ENCODE measurements around the gene GRB14.

Gene GRB14

GRCh38 chr2:164655336-164655735, 34.1 kb upstream of the GRB14 start:
- Histone ChIP-seq H3K4me3 (replicated peaks; ENCODE audit: insufficient read depth, low read length) (no peak overlapping the region), H3K27me3 (ENCODE audit: insufficient read depth, poor library complexity, severe bottlenecking) (no peaks in the 10 kb centered on the region), H3K27ac (replicated peaks) (no peak overlapping the region)
- TF ChIP-seq GABPA (IDR thresholded peaks at IDR 0.05; ENCODE audit: low read depth): no peak
- TF ChIP-seq REST (IDR thresholded peaks at IDR 0.05; ENCODE audit: insufficient replicate concordance, low read depth): no peak
- no peak for TF ChIP-seq CTCF (IDR thresholded peaks at IDR 0.05; ENCODE audit: insufficient read depth, low read length)
- TF ChIP-seq SPI1 (IDR thresholded peaks at IDR 0.05; ENCODE audit: borderline replicate concordance, low read depth): no peak
- no peak for TF ChIP-seq POLR2AphosphoS5 (IDR thresholded peaks at IDR 0.05; ENCODE audit: low read depth)
- no peak for DNase-seq (ENCODE audit: low read depth in 1 of 2, low spot score in 1 of 2)

- TF ChIP-seq POLR2AphosphoS5 (IDR thresholded peaks at IDR 0.05; ENCODE audit: low read depth) (no peak), CTCF (IDR thresholded peaks at IDR 0.05; ENCODE audit: insufficient read depth, low read length) (no peak), SPI1 (IDR thresholded peaks at IDR 0.05; ENCODE audit: borderline replicate concordance, low read depth) (no peak), GABPA (IDR thresholded peaks at IDR 0.05; ENCODE audit: low read depth) (no peak), REST (IDR thresholded peaks at IDR 0.05; ENCODE audit: insufficient replicate concordance, low read depth) (no peak)
- H3K27ac ChIP-seq (replicated peaks): no peak overlapping the region
- DNase-seq (ENCODE audit: low read depth in 1 of 2, low spot score in 1 of 2): no peak
- no peak overlapping the region for H3K4me3 ChIP-seq (replicated peaks; ENCODE audit: insufficient read depth, low read length)
- H3K27me3 ChIP-seq (ENCODE audit: insufficient read depth, poor library complexity, severe bottlenecking): no peaks in the 10 kb centered on the region
These were observed 30.1 kb upstream of the GRB14 start for GRCh38 chr2:164651361-164651760.

- no peak for DNase-seq (ENCODE audit: low read depth in 1 of 2, low spot score in 1 of 2)
- H3K4me3 ChIP-seq (replicated peaks; ENCODE audit: insufficient read depth, low read length): no peak overlapping the region
- no peak overlapping the region for H3K27ac ChIP-seq (replicated peaks)
- no peaks in the 10 kb centered on the region for H3K27me3 ChIP-seq (ENCODE audit: insufficient read depth, poor library complexity, severe bottlenecking)
- TF ChIP-seq SPI1 (IDR thresholded peaks at IDR 0.05; ENCODE audit: borderline replicate concordance, low read depth) (no peak), CTCF (IDR thresholded peaks at IDR 0.05; ENCODE audit: insufficient read depth, low read length) (no peak), GABPA (IDR thresholded peaks at IDR 0.05; ENCODE audit: low read depth) (no peak), POLR2AphosphoS5 (IDR thresholded peaks at IDR 0.05; ENCODE audit: low read depth) (no peak), REST (IDR thresholded peaks at IDR 0.05; ENCODE audit: insufficient replicate concordance, low read depth) (no peak)
These were observed 22.9 kb upstream of the GRB14 start for GRCh38 chr2:164644036-164644700.

Measured in HL-60 (cell line).